Measurements from ENCODE around the gene NTRK1.

Gene NTRK1

GRCh38 chr1:156860628-156861423 is at the start of gene NTRK1:
NTRK1 (plus strand) TSS chr1:156860865; CDS start chr1:156860935, 70 bp downstream.
- H3K4me3 ChIP-seq (ENCODE audit: low read length) = peak within 1 kb of the TSS; percentile 14
- DNase-seq (ENCODE audit: low read depth) = peak; percentile 26
- TF ChIP-seq CTCF (IDR thresholded peaks at IDR 0.05; ENCODE audit: insufficient read depth, low read depth, low read length, missing control alignments) = no peak

GRCh38 chr1:156811168-156811567 is 49.5 kb upstream of the NTRK1 start:
- no peak for TF ChIP-seq CTCF (IDR thresholded peaks at IDR 0.05; ENCODE audit: insufficient read depth, low read depth, low read length, missing control alignments)
- no peak overlapping the region for H3K4me3 ChIP-seq (ENCODE audit: low read length)
- DNase-seq (ENCODE audit: low read depth) = no peak

- TF ChIP-seq CTCF (IDR thresholded peaks at IDR 0.05; ENCODE audit: insufficient read depth, low read depth, low read length, missing control alignments) = no peak
Measured at GRCh38 chr1:156812293-156812990, 48.2 kb upstream of the NTRK1 start.

GRCh38 chr1:156813298-156813697 is 47.4 kb upstream of the NTRK1 start:
- no peak for TF ChIP-seq CTCF (IDR thresholded peaks at IDR 0.05; ENCODE audit: insufficient read depth, low read depth, low read length, missing control alignments)
- H3K4me3 ChIP-seq (ENCODE audit: low read length) = peak overlapping the region; percentile 42
- DNase-seq (ENCODE audit: low read depth) = no peak

More at GRCh38 chr1:156812293-156812990, 48.2 kb upstream of the NTRK1 start:
- no peak overlapping the region for H3K4me3 ChIP-seq (ENCODE audit: low read length)
- peak; percentile 68 for DNase-seq (ENCODE audit: low read depth)

- H3K4me3 ChIP-seq (ENCODE audit: low read length) = peak overlapping the region; percentile 42
- DNase-seq (ENCODE audit: low read depth) = peak; percentile 55
- peak; percentile 48 for TF ChIP-seq CTCF (IDR thresholded peaks at IDR 0.05; ENCODE audit: insufficient read depth, low read depth, low read length, missing control alignments)
Measured at GRCh38 chr1:156813750-156814570, 46.7 kb upstream of the NTRK1 start.

- H3K4me3 ChIP-seq (ENCODE audit: low read length) = no peak overlapping the region
- TF ChIP-seq CTCF (IDR thresholded peaks at IDR 0.05; ENCODE audit: insufficient read depth, low read depth, low read length, missing control alignments) = no peak
- peak; percentile 51 for DNase-seq (ENCODE audit: low read depth)
Measured at GRCh38 chr1:156814571-156815260, 45.9 kb upstream of the NTRK1 start.
